ENCODE results near the gene COL12A1. TPM values are rescaled to one million over a fixed set of nuclear protein-coding genes. Genes with fewer than 3 reads are reported as not detected.

Gene COL12A1
- total RNA-seq, 4 donors from 2014 or later = 10.9 to 65.9 (median 57.1) TPM

GRCh38 chr6:75166236-75166635 is 39.6 kb downstream of the COL12A1 start:
- TF ChIP-seq POLR2A (IDR thresholded peaks at IDR 0.05) (no peak), CTCF (IDR thresholded peaks at IDR 0.05) (no peak)

GRCh38 chr6:75158176-75158575 is 47.7 kb downstream of the COL12A1 start:
- no peaks in the 10 kb centered on the region for H3K36me3 ChIP-seq
- TF ChIP-seq CTCF (IDR thresholded peaks at IDR 0.05) (no peak), POLR2A (IDR thresholded peaks at IDR 0.05) (no peak)
- H3K27ac ChIP-seq = no peak overlapping the region
- H3K9me3 ChIP-seq = no peaks in the 10 kb centered on the region
- no peaks in the 10 kb centered on the region for H3K4me1 ChIP-seq
- no peaks in the 10 kb centered on the region for H3K27me3 ChIP-seq
- no peak overlapping the region for H3K4me3 ChIP-seq
- no peak for DNase-seq

More at GRCh38 chr6:75166236-75166635, 39.6 kb downstream of the COL12A1 start:
- Histone ChIP-seq H3K27ac (no peak overlapping the region), H3K4me1 (no peaks in the 10 kb centered on the region), H3K4me3 (no peak overlapping the region), H3K27me3 (no peaks in the 10 kb centered on the region), H3K36me3 (no peaks in the 10 kb centered on the region), H3K9me3 (no peaks in the 10 kb centered on the region)
- no peak for DNase-seq

- DNase-seq = no peak
- no peaks in the 10 kb centered on the region for H3K4me1 ChIP-seq
- no peak overlapping the region for H3K4me3 ChIP-seq
Measured at GRCh38 chr6:75157336-75157735, 48.5 kb downstream of the COL12A1 start.

GRCh38 chr6:75156186-75156878 is 49.5 kb downstream of the COL12A1 start:
- no peak for TF ChIP-seq POLR2A (IDR thresholded peaks at IDR 0.05)
- TF ChIP-seq CTCF (IDR thresholded peaks at IDR 0.05) = no peak
- no peak overlapping the region for H3K4me3 ChIP-seq
- H3K27me3 ChIP-seq = no peaks in the 10 kb centered on the region
- H3K36me3 ChIP-seq = no peaks in the 10 kb centered on the region
- H3K27ac ChIP-seq = no peak overlapping the region
- DNase-seq = no peak
- H3K9me3 ChIP-seq = no peaks in the 10 kb centered on the region
- H3K4me1 ChIP-seq = no peaks in the 10 kb centered on the region

More at GRCh38 chr6:75157336-75157735, 48.5 kb downstream of the COL12A1 start:
- Histone ChIP-seq H3K27me3 (no peaks in the 10 kb centered on the region), H3K27ac (no peak overlapping the region), H3K36me3 (no peaks in the 10 kb centered on the region), H3K9me3 (no peaks in the 10 kb centered on the region)
- TF ChIP-seq CTCF (IDR thresholded peaks at IDR 0.05) (no peak), POLR2A (IDR thresholded peaks at IDR 0.05) (no peak)

GRCh38 chr6:75155631-75156030 is 50.2 kb downstream of the COL12A1 start:
- Histone ChIP-seq H3K9me3 (no peaks in the 10 kb centered on the region), H3K36me3 (no peaks in the 10 kb centered on the region), H3K4me3 (no peak overlapping the region), H3K4me1 (no peaks in the 10 kb centered on the region), H3K27ac (no peak overlapping the region), H3K27me3 (no peaks in the 10 kb centered on the region)
- DNase-seq = no peak
- TF ChIP-seq CTCF (IDR thresholded peaks at IDR 0.05) = no peak
- TF ChIP-seq POLR2A (IDR thresholded peaks at IDR 0.05) = no peak

Data from Peyer's patch (tissue), 4 donors.